ENCODE measurements around the gene STMN1.

DNA sequence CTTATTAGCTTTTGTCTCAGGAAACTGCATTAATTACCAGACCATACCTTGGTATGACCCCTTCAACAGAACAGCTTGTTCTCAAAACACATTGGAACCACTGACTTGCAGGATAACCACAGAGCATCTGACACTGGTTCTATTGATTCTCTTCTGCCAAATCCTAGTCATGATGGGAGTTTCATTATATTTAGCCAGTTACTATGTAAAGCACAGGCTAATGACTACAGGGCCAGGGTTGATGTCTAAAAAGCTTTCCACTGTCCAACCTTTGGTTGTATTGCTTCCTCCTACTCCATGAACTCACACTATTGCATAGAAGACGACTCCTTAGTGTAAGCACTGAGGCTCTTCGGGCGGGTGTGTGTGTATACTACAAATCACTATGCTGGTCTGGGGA, 3.8 kb downstream of the STMN1 start:
- TF ChIP-seq CTCF (IDR thresholded peaks at IDR 0.05) (no peak), POLR2A (IDR thresholded peaks at IDR 0.05) (no peak)
